Body of pancreas (tissue), 4 donors: ENCODE measurements around the gene ARHGEF7.

Source experiments
- POLR2A ChIP-seq, 3 donors: fragments of 450-650 bp; IDR thresholded peaks; one replicate each; pipeline ENCODE4 v1.6.1; 2016; ENCODE audit warnings: antibody characterized with exemption in 3 of 3, mild to moderate bottlenecking in 2 of 3
- TF ChIP-seq, protein P1 (sequence below), 7 experiments: fragments of 450-650 bp in 4 of 7; fragments of 200-600 bp in 3 of 7; sonication (generic) in 3 of 7; IDR thresholded peaks; one replicate each; pipeline ENCODE4 v1.5.1; 2016 to 2019; ENCODE audit warnings: antibody characterized with exemption in 7 of 7

DNA sequence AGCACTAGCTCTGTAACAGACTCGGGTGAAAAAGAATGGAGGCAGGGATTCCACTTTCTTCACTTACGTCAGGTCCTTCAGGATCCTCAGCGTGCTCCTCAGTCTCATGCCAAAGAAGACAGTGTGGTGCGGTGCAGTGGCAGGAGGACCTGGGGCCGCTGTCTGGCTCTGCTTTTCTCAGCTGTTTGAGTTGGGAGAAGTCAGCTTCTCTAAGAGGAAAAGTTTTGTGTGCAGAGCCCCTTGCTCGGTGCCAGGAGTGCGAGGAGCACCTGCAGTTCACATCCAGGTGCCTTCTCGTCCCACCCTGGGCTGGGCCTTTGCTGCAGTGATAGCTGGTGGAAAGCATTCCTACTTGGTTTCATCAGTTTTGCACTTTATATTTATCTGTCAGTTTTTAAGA lies 127.5 kb downstream of the ARHGEF7 start:
- TF ChIP-seq, protein P1, sequence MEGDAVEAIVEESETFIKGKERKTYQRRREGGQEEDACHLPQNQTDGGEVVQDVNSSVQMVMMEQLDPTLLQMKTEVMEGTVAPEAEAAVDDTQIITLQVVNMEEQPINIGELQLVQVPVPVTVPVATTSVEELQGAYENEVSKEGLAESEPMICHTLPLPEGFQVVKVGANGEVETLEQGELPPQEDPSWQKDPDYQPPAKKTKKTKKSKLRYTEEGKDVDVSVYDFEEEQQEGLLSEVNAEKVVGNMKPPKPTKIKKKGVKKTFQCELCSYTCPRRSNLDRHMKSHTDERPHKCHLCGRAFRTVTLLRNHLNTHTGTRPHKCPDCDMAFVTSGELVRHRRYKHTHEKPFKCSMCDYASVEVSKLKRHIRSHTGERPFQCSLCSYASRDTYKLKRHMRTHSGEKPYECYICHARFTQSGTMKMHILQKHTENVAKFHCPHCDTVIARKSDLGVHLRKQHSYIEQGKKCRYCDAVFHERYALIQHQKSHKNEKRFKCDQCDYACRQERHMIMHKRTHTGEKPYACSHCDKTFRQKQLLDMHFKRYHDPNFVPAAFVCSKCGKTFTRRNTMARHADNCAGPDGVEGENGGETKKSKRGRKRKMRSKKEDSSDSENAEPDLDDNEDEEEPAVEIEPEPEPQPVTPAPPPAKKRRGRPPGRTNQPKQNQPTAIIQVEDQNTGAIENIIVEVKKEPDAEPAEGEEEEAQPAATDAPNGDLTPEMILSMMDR (IDR thresholded peaks at IDR 0.05): no peak
- no peak for TF ChIP-seq POLR2A (IDR thresholded peaks at IDR 0.05)
